Brain microvascular endothelial cell (primary cell): Measurements from ENCODE around the gene NOL4L.
A peak's percentile ranks its signal among the peaks of the same experiment; 100 is the strongest.

Experiments used
- DNase-seq: peaks from one replicate; pipeline ENCODE4 v3.0.0-alpha.2; 2020
- H3K27ac ChIP-seq: fragments of 250-450 bp; sonication (Bioruptor Pico); 2 replicates; pipeline ENCODE4 v1.5.1; 2020; ENCODE audit warnings: mild to moderate bottlenecking, moderate library complexity
- H3K27me3 ChIP-seq: fragments of 250-450 bp; sonication (Bioruptor Pico); replicated peaks from 2 replicates; pipeline ENCODE4 v1.5.1; 2020; ENCODE audit warnings: mild to moderate bottlenecking
- H3K36me3 ChIP-seq: fragments of 250-450 bp; sonication (Bioruptor Pico); replicated peaks from 2 replicates; pipeline ENCODE4 v1.5.1; 2020; ENCODE audit warnings: mild to moderate bottlenecking
- H3K4me3 ChIP-seq: 2 replicates; pipeline ENCODE4 v1.5.1; 2011; ENCODE audit warnings: low read depth, mild to moderate bottlenecking, control low read depth, low read length, moderate library complexity
- CTCF ChIP-seq: IDR thresholded peaks from 2 replicates; pipeline ENCODE4 v1.5.1; 2011; ENCODE audit warnings: low read depth, mild to moderate bottlenecking, moderate library complexity, low read length, control low read depth, inconsistent platforms; ENCODE audit errors: missing control alignments
- in situ Hi-C: cut with HindIII; loops from 2 replicates; pipeline ENCODE4 v1.10.0; 2017; ENCODE audit warnings: low sequenced_read_pairs, low pct_ligation_motif_present

The NOL4L gene

GRCh38 chr20:32482442-32483261 is 102.5 kb downstream of the NOL4L start:
- H3K27ac ChIP-seq, result peak overlapping the region; percentile 15
- no peak for DNase-seq
- TF ChIP-seq CTCF, result no peak
- H3K27me3 ChIP-seq, result no peaks in the 10 kb centered on the region
- in situ Hi-C loops, result no loop called here
- H3K36me3 ChIP-seq, result no peaks in the 10 kb centered on the region
- peak overlapping the region; percentile 79 for H3K4me3 ChIP-seq

- H3K4me3 ChIP-seq, result peak overlapping the region; percentile 79
- H3K36me3 ChIP-seq, result no peaks in the 10 kb centered on the region
- in situ Hi-C loops, result no loop called here
- no peak for DNase-seq
- TF ChIP-seq CTCF, result no peak
- no peaks in the 10 kb centered on the region for H3K27me3 ChIP-seq
- H3K27ac ChIP-seq, result no peak overlapping the region
Observed at GRCh38 chr20:32482143-32482441, 103.0 kb downstream of the NOL4L start.

- Histone ChIP-seq H3K27ac (no peak overlapping the region), H3K36me3 (no peaks in the 10 kb centered on the region), H3K4me3 (peak overlapping the region; percentile 79), H3K27me3 (no peaks in the 10 kb centered on the region)
- no peak for TF ChIP-seq CTCF
- in situ Hi-C loops, result no loop called here
- no peak for DNase-seq
Observed at GRCh38 chr20:32481311-32482142, 103.6 kb downstream of the NOL4L start.

GRCh38 chr20:32480371-32481241 is 104.5 kb downstream of the NOL4L start:
- H3K27ac ChIP-seq, result no peak overlapping the region
- H3K27me3 ChIP-seq, result no peaks in the 10 kb centered on the region
- DNase-seq, result no peak
- no peak for TF ChIP-seq CTCF
- in situ Hi-C loops, result no loop called here
- H3K4me3 ChIP-seq, result peak overlapping the region; percentile 79
- no peaks in the 10 kb centered on the region for H3K36me3 ChIP-seq

GRCh38 chr20:32479697-32480171 is 105.4 kb downstream of the NOL4L start:
- in situ Hi-C loops, result no loop called here
- DNase-seq, result no peak
- Histone ChIP-seq H3K4me3 (no peak overlapping the region), H3K27me3 (no peaks in the 10 kb centered on the region), H3K36me3 (no peaks in the 10 kb centered on the region), H3K27ac (no peak overlapping the region)
- no peak for TF ChIP-seq CTCF
